ENCODE measurements around the gene TRIM2.

Gene TRIM2

GRCh38 chr4:153318696-153319320 lies 114.6 kb downstream of the TRIM2 start:
- peaks cover 18 to 22% of the 10 kb centered on the region in 2 donors for H3K36me3 ChIP-seq (ENCODE audit: control insufficient read depth in 1 of 2, insufficient read depth in 2 of 2, low read length in 2 of 2)
- H3K27ac ChIP-seq (ENCODE audit: low read length): no peak overlapping the region
- H3K27me3 ChIP-seq (ENCODE audit: low read depth, low read length): no peaks in the 10 kb centered on the region
- no peak overlapping the region for H3K4me3 ChIP-seq (ENCODE audit: low read depth in 1 of 2, low read length in 2 of 2)
- peaks cover 0 to 3% of the 10 kb centered on the region in 2 donors for H3K4me1 ChIP-seq (ENCODE audit: control insufficient read depth in 1 of 2, insufficient read depth in 2 of 2, low read length in 2 of 2)
- H3K9me3 ChIP-seq (ENCODE audit: control insufficient read depth in 1 of 2, low read length in 2 of 2): no peaks in the 10 kb centered on the region

GRCh38 chr4:153322791-153323190 lies 118.5 kb downstream of the TRIM2 start:
- Histone ChIP-seq H3K27ac (ENCODE audit: low read length) (no peak overlapping the region), H3K27me3 (ENCODE audit: low read depth, low read length) (no peaks in the 10 kb centered on the region), H3K4me3 (ENCODE audit: low read depth in 1 of 2, low read length in 2 of 2) (no peak overlapping the region), H3K9me3 (ENCODE audit: control insufficient read depth in 1 of 2, low read length in 2 of 2) (no peaks in the 10 kb centered on the region), H3K4me1 (ENCODE audit: control insufficient read depth in 1 of 2, insufficient read depth in 2 of 2, low read length in 2 of 2) (peaks cover 0 to 3% of the 10 kb centered on the region in 2 donors), H3K36me3 (ENCODE audit: control insufficient read depth in 1 of 2, insufficient read depth in 2 of 2, low read length in 2 of 2) (peaks cover 19 to 33% of the 10 kb centered on the region in 2 donors)

- Histone ChIP-seq H3K27ac (ENCODE audit: low read length) (no peak overlapping the region), H3K36me3 (ENCODE audit: control insufficient read depth in 1 of 2, insufficient read depth in 2 of 2, low read length in 2 of 2) (peaks cover 27 to 36% of the 10 kb centered on the region in 2 donors), H3K9me3 (ENCODE audit: control insufficient read depth in 1 of 2, low read length in 2 of 2) (no peaks in the 10 kb centered on the region), H3K4me3 (ENCODE audit: low read depth in 1 of 2, low read length in 2 of 2) (no peak overlapping the region), H3K27me3 (ENCODE audit: low read depth, low read length) (no peaks in the 10 kb centered on the region), H3K4me1 (ENCODE audit: control insufficient read depth in 1 of 2, insufficient read depth in 2 of 2, low read length in 2 of 2) (no peaks in the 10 kb centered on the region)
These were observed 119.8 kb downstream of the TRIM2 start for GRCh38 chr4:153324046-153324445.

- no peaks in the 10 kb centered on the region for H3K4me1 ChIP-seq (ENCODE audit: control insufficient read depth in 1 of 2, insufficient read depth in 2 of 2, low read length in 2 of 2)
- H3K27me3 ChIP-seq (ENCODE audit: low read depth, low read length): no peaks in the 10 kb centered on the region
- no peaks in the 10 kb centered on the region for H3K9me3 ChIP-seq (ENCODE audit: control insufficient read depth in 1 of 2, low read length in 2 of 2)
- H3K27ac ChIP-seq (ENCODE audit: low read length): no peak overlapping the region
- no peak overlapping the region for H3K4me3 ChIP-seq (ENCODE audit: low read depth in 1 of 2, low read length in 2 of 2)
- H3K36me3 ChIP-seq (ENCODE audit: control insufficient read depth in 1 of 2, insufficient read depth in 2 of 2, low read length in 2 of 2): peaks cover 31 to 36% of the 10 kb centered on the region in 2 donors
These were observed 121.3 kb downstream of the TRIM2 start for GRCh38 chr4:153325558-153325957.

- no peak overlapping the region for H3K27ac ChIP-seq (ENCODE audit: low read length)
- no peaks in the 10 kb centered on the region for H3K27me3 ChIP-seq (ENCODE audit: low read depth, low read length)
- no peak overlapping the region for H3K4me3 ChIP-seq (ENCODE audit: low read depth in 1 of 2, low read length in 2 of 2)
- H3K9me3 ChIP-seq (ENCODE audit: control insufficient read depth in 1 of 2, low read length in 2 of 2): no peaks in the 10 kb centered on the region
- no peaks in the 10 kb centered on the region for H3K4me1 ChIP-seq (ENCODE audit: control insufficient read depth in 1 of 2, insufficient read depth in 2 of 2, low read length in 2 of 2)
- peaks cover 25 to 29% of the 10 kb centered on the region in 2 donors for H3K36me3 ChIP-seq (ENCODE audit: control insufficient read depth in 1 of 2, insufficient read depth in 2 of 2, low read length in 2 of 2)
These were observed 122.3 kb downstream of the TRIM2 start for GRCh38 chr4:153326513-153326912.

- H3K9me3 ChIP-seq (ENCODE audit: control insufficient read depth in 1 of 2, low read length in 2 of 2): no peaks in the 10 kb centered on the region
- no peaks in the 10 kb centered on the region for H3K4me1 ChIP-seq (ENCODE audit: control insufficient read depth in 1 of 2, insufficient read depth in 2 of 2, low read length in 2 of 2)
- H3K4me3 ChIP-seq (ENCODE audit: low read depth in 1 of 2, low read length in 2 of 2): no peak overlapping the region
- H3K36me3 ChIP-seq (ENCODE audit: control insufficient read depth in 1 of 2, insufficient read depth in 2 of 2, low read length in 2 of 2): peaks cover 25 to 29% of the 10 kb centered on the region in 2 donors
- H3K27ac ChIP-seq (ENCODE audit: low read length): no peak overlapping the region
- no peaks in the 10 kb centered on the region for H3K27me3 ChIP-seq (ENCODE audit: low read depth, low read length)
These were observed 123.0 kb downstream of the TRIM2 start for GRCh38 chr4:153327247-153327646.

GRCh38 chr4:153332936-153333335 lies 128.7 kb downstream of the TRIM2 start:
- H3K4me1 ChIP-seq (ENCODE audit: control insufficient read depth in 1 of 2, insufficient read depth in 2 of 2, low read length in 2 of 2): no peaks in the 10 kb centered on the region
- no peaks in the 10 kb centered on the region for H3K9me3 ChIP-seq (ENCODE audit: control insufficient read depth in 1 of 2, low read length in 2 of 2)
- H3K27ac ChIP-seq (ENCODE audit: low read length): no peak overlapping the region
- H3K4me3 ChIP-seq (ENCODE audit: low read depth in 1 of 2, low read length in 2 of 2): no peak overlapping the region
- H3K36me3 ChIP-seq (ENCODE audit: control insufficient read depth in 1 of 2, insufficient read depth in 2 of 2, low read length in 2 of 2): peaks cover 19 to 30% of the 10 kb centered on the region in 2 donors
- no peaks in the 10 kb centered on the region for H3K27me3 ChIP-seq (ENCODE audit: low read depth, low read length)

- Histone ChIP-seq H3K36me3 (ENCODE audit: control insufficient read depth in 1 of 2, insufficient read depth in 2 of 2, low read length in 2 of 2) (peaks cover 19 to 23% of the 10 kb centered on the region in 2 donors), H3K4me3 (ENCODE audit: low read depth in 1 of 2, low read length in 2 of 2) (no peak overlapping the region), H3K27me3 (ENCODE audit: low read depth, low read length) (no peaks in the 10 kb centered on the region)
These were observed 129.6 kb downstream of the TRIM2 start for GRCh38 chr4:153333874-153334273.

GRCh38 chr4:153335665-153336064 lies 131.4 kb downstream of the TRIM2 start:
- H3K27ac ChIP-seq (ENCODE audit: low read length): no peak overlapping the region
- no peaks in the 10 kb centered on the region for H3K27me3 ChIP-seq (ENCODE audit: low read depth, low read length)
- no peaks in the 10 kb centered on the region for H3K4me1 ChIP-seq (ENCODE audit: control insufficient read depth in 1 of 2, insufficient read depth in 2 of 2, low read length in 2 of 2)
- peaks cover 15 to 18% of the 10 kb centered on the region in 2 donors for H3K36me3 ChIP-seq (ENCODE audit: control insufficient read depth in 1 of 2, insufficient read depth in 2 of 2, low read length in 2 of 2)
- H3K9me3 ChIP-seq (ENCODE audit: control insufficient read depth in 1 of 2, low read length in 2 of 2): no peaks in the 10 kb centered on the region
- no peak overlapping the region for H3K4me3 ChIP-seq (ENCODE audit: low read depth in 1 of 2, low read length in 2 of 2)

More at GRCh38 chr4:153333874-153334273, 129.6 kb downstream of the TRIM2 start:
- Histone ChIP-seq H3K9me3 (ENCODE audit: control insufficient read depth in 1 of 2, low read length in 2 of 2) (no peaks in the 10 kb centered on the region), H3K4me1 (ENCODE audit: control insufficient read depth in 1 of 2, insufficient read depth in 2 of 2, low read length in 2 of 2) (no peaks in the 10 kb centered on the region), H3K27ac (ENCODE audit: low read length) (no peak overlapping the region)

GRCh38 chr4:153337686-153338085 lies 133.4 kb downstream of the TRIM2 start:
- Histone ChIP-seq H3K4me1 (ENCODE audit: control insufficient read depth in 1 of 2, insufficient read depth in 2 of 2, low read length in 2 of 2) (no peaks in the 10 kb centered on the region), H3K27me3 (ENCODE audit: low read depth, low read length) (no peaks in the 10 kb centered on the region), H3K36me3 (ENCODE audit: control insufficient read depth in 1 of 2, insufficient read depth in 2 of 2, low read length in 2 of 2) (peaks cover 15 to 18% of the 10 kb centered on the region in 2 donors), H3K27ac (ENCODE audit: low read length) (no peak overlapping the region), H3K9me3 (ENCODE audit: control insufficient read depth in 1 of 2, low read length in 2 of 2) (no peaks in the 10 kb centered on the region), H3K4me3 (ENCODE audit: low read depth in 1 of 2, low read length in 2 of 2) (no peak overlapping the region)

- no peak overlapping the region for H3K4me3 ChIP-seq (ENCODE audit: low read depth in 1 of 2, low read length in 2 of 2)
- no peaks in the 10 kb centered on the region for H3K9me3 ChIP-seq (ENCODE audit: control insufficient read depth in 1 of 2, low read length in 2 of 2)
- H3K27ac ChIP-seq (ENCODE audit: low read length): no peak overlapping the region
- H3K27me3 ChIP-seq (ENCODE audit: low read depth, low read length): no peaks in the 10 kb centered on the region
- peaks cover 0 to 5% of the 10 kb centered on the region in 2 donors for H3K36me3 ChIP-seq (ENCODE audit: control insufficient read depth in 1 of 2, insufficient read depth in 2 of 2, low read length in 2 of 2)
- no peaks in the 10 kb centered on the region for H3K4me1 ChIP-seq (ENCODE audit: control insufficient read depth in 1 of 2, insufficient read depth in 2 of 2, low read length in 2 of 2)
These were observed 137.4 kb downstream of the TRIM2 start for GRCh38 chr4:153341575-153342090.

Data from muscle layer of duodenum (tissue), 2 donors.